Measurements from ENCODE around the gene NLRP1. TPM values are rescaled to one million over a fixed set of nuclear protein-coding genes. Genes with fewer than 3 reads are reported as not detected.

NLRP1 gene
- polyA plus RNA-seq, 3 donors, result 13.2 to 388 (median 17.3) TPM

DNA sequence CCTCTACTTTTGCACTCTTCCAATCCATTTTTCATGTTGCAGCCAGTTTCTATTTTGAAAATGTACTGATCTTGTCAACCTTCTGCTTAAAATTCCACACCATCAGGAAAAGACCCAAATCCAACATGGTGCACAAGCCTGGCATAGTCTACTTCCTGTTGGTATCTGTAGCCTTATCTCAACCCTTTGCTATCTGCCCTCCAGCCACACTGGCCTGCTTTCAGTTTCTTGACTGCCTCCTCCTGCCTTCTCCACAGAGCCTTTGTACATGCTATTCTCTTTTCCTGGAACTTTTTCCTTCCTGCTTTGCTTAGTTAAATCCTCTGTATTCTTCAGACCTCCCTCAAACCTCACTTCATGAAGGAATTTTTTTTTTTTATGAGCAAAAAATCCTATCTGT lies 31.5 kb downstream of the NLRP1 start:
- Mint-ChIP-seq H3K27me3 (ENCODE audit: low read depth in 3 of 3) (no peaks in the 10 kb centered on the region), H3K4me3 (no peak overlapping the region)
- peaks cover 86 to 99% of the 10 kb centered on the region in 2 donors for H3K36me3 ChIP-seq (replicated peaks in 1 of 2; ENCODE audit: control insufficient read depth in 1 of 2, insufficient read depth in 2 of 2, low read length in 2 of 2)

DNA sequence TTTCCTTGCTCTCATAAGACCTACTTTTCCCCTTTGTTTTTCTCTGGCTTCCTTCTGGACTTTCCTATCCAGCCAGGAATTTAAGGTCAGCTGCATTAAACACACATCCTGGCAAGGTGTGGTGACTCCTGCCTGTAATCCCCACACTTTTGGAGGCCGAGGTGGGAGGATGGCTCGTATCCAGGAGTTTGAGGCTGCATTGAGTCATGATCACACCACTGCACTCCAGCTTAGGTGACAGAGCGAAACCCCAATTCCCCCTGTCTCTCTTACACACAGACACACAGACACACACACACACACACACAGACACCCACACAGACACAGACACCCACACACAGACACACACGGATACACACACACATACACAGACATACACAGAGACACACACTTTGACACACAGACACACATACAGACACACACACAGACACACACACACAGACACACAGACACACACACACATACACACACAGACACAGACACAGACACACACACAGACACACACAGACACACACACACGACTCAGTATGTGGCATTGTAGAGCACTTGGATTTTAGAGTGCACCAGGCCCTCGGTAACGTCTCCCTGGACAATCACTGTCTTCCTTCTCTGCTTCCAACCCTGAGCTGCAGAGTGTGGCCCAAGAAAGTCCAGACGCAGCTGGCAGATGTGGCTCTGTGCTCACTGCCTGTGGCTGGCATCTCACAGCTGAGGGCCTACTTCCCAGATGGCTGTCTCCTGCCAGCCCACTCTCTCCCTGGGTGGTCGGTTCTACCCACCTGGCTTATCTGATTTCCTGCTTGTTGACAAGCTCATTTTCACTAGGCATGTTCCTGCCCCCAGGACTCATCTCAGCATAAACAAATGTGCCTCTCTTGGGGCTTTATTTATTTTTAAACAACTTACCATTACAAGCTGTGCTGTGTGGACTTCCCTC lies 39.0 kb downstream of the NLRP1 start:
- H3K9ac ChIP-seq (ENCODE audit: insufficient read depth, low read length, poor library complexity, severe bottlenecking), result no peak overlapping the region
- H3K4me1 Mint-ChIP-seq, result no peaks in the 10 kb centered on the region
- WGBS (ENCODE audit: insufficient coverage), result 92% methylated on average over 9 of the region's 9 CpGs

More for the DNA sequence above, 31.5 kb downstream of the NLRP1 start:
- Histone ChIP-seq H3K4me2 (replicated peaks; ENCODE audit: extremely low read depth, low read length, poor library complexity, severe bottlenecking) (no peak overlapping the region), H3K27me3 (ENCODE audit: control insufficient read depth in 2 of 2, insufficient read depth in 2 of 2, low read length in 2 of 2) (no peaks in the 10 kb centered on the region), H3K4me3 (replicated peaks in 1 of 3; ENCODE audit: low read depth in 2 of 3, low read length in 3 of 3) (no peak overlapping the region), H3K4me1 (ENCODE audit: control insufficient read depth in 1 of 2, insufficient read depth in 2 of 2, low read length in 2 of 2) (no peaks in the 10 kb centered on the region), H4K20me1 (ENCODE audit: insufficient read depth, low read length) (peaks cover 100% of the 10 kb centered on the region), H3K79me2 (ENCODE audit: insufficient read depth, low read length) (peaks cover 37% of the 10 kb centered on the region), H2AFZ (ENCODE audit: insufficient read depth, low read depth, low read length, poor library complexity, severe bottlenecking) (no peak overlapping the region), H3K9me3 (replicated peaks in 1 of 2; ENCODE audit: control insufficient read depth in 1 of 2, insufficient read depth in 1 of 2, low read length in 2 of 2) (no peaks in the 10 kb centered on the region), H3K27ac (ENCODE audit: low read depth in 1 of 2, low read length in 2 of 2) (no peak overlapping the region), H3K9ac (ENCODE audit: insufficient read depth, low read length, poor library complexity, severe bottlenecking) (no peak overlapping the region)
- DNase-seq, result no peak
- intact Hi-C loops (cut with micrococcal nuclease), result no loop called here
- H3K36me3 Mint-ChIP-seq, result peaks cover 78 to 97% of the 10 kb centered on the region in 2 donors
- peaks cover 0 to 7% (median 0%) of the 10 kb centered on the region in 7 donors for H3K9me3 Mint-ChIP-seq
- H3K27ac Mint-ChIP-seq, result peak overlapping the region in 2 of 7 donors; percentile 13 to 31
- H3K4me1 Mint-ChIP-seq, result peaks cover 18% of the 10 kb centered on the region
- TF ChIP-seq, protein P1, sequence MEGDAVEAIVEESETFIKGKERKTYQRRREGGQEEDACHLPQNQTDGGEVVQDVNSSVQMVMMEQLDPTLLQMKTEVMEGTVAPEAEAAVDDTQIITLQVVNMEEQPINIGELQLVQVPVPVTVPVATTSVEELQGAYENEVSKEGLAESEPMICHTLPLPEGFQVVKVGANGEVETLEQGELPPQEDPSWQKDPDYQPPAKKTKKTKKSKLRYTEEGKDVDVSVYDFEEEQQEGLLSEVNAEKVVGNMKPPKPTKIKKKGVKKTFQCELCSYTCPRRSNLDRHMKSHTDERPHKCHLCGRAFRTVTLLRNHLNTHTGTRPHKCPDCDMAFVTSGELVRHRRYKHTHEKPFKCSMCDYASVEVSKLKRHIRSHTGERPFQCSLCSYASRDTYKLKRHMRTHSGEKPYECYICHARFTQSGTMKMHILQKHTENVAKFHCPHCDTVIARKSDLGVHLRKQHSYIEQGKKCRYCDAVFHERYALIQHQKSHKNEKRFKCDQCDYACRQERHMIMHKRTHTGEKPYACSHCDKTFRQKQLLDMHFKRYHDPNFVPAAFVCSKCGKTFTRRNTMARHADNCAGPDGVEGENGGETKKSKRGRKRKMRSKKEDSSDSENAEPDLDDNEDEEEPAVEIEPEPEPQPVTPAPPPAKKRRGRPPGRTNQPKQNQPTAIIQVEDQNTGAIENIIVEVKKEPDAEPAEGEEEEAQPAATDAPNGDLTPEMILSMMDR (IDR thresholded peaks at IDR 0.05), result no peak

More for the DNA sequence above, 39.0 kb downstream of the NLRP1 start:
- no peaks in the 10 kb centered on the region for H3K9me3 ChIP-seq (replicated peaks in 1 of 2; ENCODE audit: control insufficient read depth in 1 of 2, insufficient read depth in 1 of 2, low read length in 2 of 2)
- DNase-seq, result no peak
- H3K27ac ChIP-seq (ENCODE audit: low read depth in 1 of 2, low read length in 2 of 2), result no peak overlapping the region
- TF ChIP-seq, protein P1 (IDR thresholded peaks at IDR 0.05), result no peak
- no peak overlapping the region for H3K4me2 ChIP-seq (replicated peaks; ENCODE audit: extremely low read depth, low read length, poor library complexity, severe bottlenecking)
- H3K27ac Mint-ChIP-seq, result peak overlapping the region in 4 of 7 donors; percentile 23 to 38 (median 32)
- intact Hi-C loops (cut with micrococcal nuclease), result no loop called here
- H2AFZ ChIP-seq (ENCODE audit: insufficient read depth, low read depth, low read length, poor library complexity, severe bottlenecking), result no peak overlapping the region
- no peak overlapping the region for H3K4me3 Mint-ChIP-seq
- H3K36me3 ChIP-seq (replicated peaks in 1 of 2; ENCODE audit: control insufficient read depth in 1 of 2, insufficient read depth in 2 of 2, low read length in 2 of 2), result peaks cover 96 to 100% of the 10 kb centered on the region in 2 donors
- peaks cover 0 to 3% (median 1%) of the 10 kb centered on the region in 3 donors for H3K27me3 Mint-ChIP-seq (ENCODE audit: low read depth in 3 of 3)
- H3K4me1 ChIP-seq (ENCODE audit: control insufficient read depth in 1 of 2, insufficient read depth in 2 of 2, low read length in 2 of 2), result no peaks in the 10 kb centered on the region
- no peaks in the 10 kb centered on the region for H3K27me3 ChIP-seq (ENCODE audit: control insufficient read depth in 2 of 2, insufficient read depth in 2 of 2, low read length in 2 of 2)
- peaks cover 0 to 7% (median 0%) of the 10 kb centered on the region in 7 donors for H3K9me3 Mint-ChIP-seq
- no peak overlapping the region for H3K4me3 ChIP-seq (replicated peaks in 1 of 3; ENCODE audit: low read depth in 2 of 3, low read length in 3 of 3)
- no peaks in the 10 kb centered on the region for H3K79me2 ChIP-seq (ENCODE audit: insufficient read depth, low read length)
- peaks cover 95 to 98% of the 10 kb centered on the region in 2 donors for H3K36me3 Mint-ChIP-seq
- peaks cover 100% of the 10 kb centered on the region for H4K20me1 ChIP-seq (ENCODE audit: insufficient read depth, low read length)

Measured in CD14-positive monocyte (primary cell).